T-helper 9 cell (primary cell): ENCODE measurements around the gene CPT1C.

ENCODE experiments used
- DNase-seq: peaks from one replicate; pipeline ENCODE4 v3.0.0-alpha.2; 2020

The CPT1C gene

DNA sequence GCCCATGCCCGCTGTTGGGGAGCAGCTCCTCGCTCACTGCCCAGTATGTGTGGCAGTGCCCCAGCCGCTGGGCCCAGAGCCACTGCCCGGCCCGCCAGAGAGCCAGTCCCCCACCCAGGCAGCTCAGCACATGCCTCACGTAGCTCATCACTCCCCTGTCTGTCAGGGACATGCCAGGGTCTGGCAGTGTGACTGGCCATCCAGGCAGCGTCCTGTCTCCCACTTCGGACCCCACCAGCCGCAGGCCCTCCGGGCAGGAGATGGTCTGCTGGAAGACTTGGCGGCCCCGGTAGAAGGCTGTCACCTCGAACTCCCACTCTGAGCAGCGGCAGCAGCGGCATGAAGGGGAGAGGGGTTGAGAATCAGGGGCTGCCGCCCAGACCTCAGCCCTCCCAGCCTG, 28.9 kb upstream of the CPT1C start:
- DNase-seq: no peak

DNA sequence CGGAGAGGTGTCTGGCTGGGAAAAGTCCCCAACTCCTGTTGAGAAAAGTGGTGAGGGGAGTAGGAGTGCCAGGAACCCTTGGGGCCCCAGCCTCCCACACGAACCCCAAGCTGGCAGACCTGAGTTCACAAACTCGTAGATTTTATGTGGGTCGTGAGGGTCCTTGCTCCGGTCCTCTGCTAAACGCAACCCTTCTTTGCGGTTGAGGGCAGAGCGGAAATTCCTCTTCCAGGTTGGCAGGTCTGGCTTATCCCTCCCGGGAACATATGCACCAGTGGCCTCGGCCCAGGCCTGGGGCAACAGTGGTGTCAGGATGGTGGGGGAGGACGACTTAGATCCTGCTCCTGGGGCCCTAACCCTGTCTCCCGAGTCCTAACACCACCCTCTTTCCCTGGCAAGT, 27.7 kb upstream of the CPT1C start:
- no peak for DNase-seq

DNA sequence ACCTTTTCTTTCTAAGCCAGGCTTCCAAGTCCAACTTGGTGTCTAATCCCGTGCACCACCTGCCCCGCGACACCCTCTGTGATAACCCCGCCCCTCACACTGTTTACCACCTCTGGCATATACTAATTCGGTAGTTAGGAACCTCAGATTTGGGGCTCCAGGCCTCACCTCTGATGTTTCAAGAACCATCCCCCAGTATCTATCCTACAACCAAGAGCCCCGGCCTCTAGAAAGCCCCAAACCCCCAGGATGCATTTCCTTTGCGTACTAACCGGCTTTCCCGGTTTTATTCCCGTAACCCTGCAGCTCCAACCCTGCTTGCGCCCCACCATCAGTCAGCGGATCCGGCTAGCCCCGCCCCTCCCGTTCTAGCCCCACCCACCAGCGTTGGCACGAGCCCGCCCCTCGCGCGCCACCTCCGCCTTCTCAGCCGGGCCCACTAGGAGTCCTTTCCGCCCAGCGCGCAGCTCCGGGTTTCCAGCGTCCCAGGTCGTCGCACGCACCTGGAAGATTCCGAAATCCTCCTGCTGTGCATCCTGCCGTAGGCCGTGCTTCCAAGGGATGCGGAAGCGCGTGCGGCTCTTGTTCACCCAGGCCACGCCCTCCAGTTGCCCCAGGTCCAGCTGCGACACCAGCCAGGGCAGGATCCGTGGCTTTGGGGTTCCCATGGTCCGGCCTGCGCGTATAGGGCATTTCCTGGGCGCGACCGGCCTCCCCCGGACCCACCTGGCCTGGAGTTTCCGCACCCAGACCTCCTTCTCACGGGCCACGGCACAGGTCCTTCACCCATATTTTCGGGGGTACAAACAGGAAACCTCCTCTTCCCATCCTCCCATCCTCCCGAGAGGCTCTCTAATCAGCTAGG, 26.5 kb upstream of the CPT1C start:
- DNase-seq: peak; percentile 96

DNA sequence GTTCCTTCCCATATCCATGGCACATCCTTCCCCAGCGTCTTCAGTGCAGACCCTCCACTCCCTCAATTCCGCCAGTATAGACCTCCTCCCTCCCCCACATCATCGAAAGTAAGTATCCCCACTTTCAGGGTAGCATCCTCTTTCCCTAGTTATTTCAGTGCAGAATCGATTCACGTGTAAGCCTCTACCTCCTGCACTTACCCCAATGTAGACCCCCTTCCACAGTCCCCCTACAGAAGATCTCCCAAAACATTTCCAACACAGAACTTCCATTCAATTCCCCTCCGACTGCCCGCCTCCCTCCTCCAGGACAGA, 25.9 kb upstream of the CPT1C start:
- no peak for DNase-seq

DNA sequence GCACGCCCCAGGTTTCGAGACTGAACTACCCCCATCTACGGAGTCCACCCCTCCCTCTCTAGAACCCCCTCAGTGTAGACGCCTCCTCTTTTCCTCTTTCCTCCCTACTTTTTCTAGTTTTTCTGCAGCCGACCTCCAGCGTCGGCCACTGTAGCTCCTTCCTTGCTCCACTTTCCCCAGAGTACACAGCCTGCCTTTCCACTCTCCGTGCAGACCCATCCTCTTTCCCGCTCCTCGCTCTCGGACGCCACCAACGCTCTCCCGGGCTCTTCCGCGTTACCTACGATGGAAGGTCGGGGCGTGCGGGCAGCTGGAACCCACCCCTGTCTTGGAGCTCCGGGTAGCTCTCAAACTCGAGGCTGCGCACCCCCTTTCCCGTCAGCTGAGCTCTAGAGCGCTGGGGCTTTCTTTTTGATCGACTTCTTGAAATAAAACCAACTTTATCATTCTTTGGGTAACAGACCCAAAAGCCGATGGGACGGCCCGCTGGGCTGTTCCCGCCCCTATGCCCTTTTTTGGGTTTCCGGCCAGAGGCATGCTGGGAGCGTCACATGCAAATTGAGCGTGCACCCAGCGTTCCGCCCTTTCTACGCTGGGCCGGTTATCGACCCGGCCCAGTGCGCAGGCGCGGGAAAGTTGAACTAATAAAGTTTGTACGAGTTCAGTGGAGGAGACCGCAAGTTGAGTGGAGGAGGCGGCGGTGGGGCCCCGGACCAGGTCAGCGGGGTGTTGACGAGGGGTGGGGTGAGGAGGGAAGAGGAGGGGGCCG, 25.4 kb upstream of the CPT1C start, which contains the start of the genes BCL2L12 and IRF3:
Gene BCL2L12 (plus strand): TSS at position 583 of the 769 bp plus-strand sequence. CDS start 760 bp downstream, outside the sequence.
Gene IRF3 (minus strand): TSS at position 507 of the 769 bp plus-strand sequence. CDS start 1,019 bp downstream, outside the sequence.
- peak; percentile 100 for DNase-seq

DNA sequence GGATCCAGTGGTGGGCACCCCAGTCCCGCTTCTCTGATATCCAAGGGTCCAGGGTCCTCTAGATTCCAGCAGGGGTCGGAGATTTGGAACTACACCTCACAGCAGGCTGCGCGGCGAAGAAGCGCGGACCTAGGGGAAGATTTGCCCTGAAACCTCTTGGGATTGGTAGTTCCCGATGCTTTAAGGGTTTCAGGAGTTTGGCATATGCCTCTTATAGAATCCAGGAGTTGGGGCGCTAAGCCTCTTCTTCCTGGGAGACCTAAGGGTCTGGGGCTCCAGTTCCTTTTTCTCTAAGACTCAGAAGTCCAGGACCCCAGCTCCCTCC, 24.8 kb upstream of the CPT1C start:
- DNase-seq: no peak

DNA sequence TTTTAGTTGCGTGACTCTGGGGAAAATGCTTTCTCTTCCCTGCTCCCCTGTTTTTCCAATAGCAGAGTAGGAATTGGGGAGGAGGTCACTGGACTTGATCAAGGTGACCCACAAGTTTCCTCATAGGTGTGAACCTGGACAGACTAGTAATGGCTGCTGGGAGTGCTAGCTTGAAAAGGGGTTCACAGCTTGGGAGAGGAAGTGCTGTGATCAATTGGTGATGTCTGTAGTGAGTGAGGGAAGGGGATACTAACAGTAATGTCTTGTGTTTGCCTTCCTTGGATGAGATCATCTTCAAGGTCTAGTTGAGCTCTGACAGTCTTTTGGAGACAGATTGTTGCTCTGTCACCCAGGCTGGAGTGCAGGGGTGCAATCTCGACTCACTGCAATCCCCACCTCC, 23.4 kb upstream of the CPT1C start:
- DNase-seq: no peak

DNA sequence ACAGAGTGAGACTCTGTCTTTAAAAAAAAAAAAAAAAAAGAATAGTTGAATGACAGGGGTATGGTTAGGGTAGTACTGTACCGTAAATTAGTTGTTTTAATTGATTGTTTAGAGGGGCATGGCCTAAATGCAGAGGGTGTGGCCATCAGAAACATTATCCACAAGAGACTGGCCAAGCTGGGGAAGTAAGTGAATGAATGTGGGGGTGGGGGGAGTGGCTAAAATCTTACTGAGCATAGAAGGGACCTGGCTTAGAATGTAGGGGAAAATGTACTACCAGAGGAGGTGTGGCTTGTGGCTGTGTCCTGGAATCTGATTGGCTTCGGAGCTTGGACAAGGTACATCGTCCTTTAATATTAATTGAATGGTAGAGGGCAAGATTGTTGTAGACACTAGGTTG, 21.4 kb upstream of the CPT1C start:
- DNase-seq: no peak

DNA sequence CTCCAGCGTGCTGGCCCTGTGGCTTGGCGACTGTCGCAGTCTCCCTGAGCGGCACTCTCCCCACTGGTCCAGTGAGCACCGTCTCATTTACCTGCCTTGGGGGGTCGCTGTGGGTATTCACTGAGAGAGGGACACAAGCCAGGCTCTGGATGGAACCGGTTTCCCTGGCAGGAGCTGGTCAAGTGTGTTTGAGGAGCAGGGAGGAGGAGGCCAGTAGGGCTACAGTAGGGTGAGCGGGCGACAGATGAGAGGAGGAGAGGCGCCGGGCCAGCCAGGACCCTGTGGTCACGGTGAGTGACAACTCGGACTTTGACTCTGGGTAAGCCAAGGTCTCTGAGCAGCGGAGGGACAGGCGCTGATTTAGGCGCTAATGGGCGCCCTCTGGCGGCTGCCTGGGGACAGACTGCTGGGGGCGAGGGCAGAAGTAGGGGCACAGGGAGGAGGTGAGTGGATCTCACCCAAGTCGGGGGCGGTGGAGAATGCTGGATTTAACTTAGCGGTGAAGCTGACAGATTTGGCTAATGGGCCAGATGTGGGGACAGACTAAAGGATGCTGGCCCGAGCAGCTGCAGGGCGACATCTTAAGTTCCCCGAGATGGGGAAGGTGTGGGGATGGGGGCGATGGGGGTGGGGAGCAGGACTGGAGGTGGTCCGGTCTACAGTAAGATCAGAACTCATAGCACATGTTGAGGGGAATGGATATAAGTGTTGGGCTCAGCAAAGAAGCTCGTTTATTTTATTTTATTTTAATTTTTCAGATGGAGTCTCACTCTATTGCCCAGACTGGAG, 18.6 kb upstream of the CPT1C start:
- DNase-seq: peak; percentile 71

DNA sequence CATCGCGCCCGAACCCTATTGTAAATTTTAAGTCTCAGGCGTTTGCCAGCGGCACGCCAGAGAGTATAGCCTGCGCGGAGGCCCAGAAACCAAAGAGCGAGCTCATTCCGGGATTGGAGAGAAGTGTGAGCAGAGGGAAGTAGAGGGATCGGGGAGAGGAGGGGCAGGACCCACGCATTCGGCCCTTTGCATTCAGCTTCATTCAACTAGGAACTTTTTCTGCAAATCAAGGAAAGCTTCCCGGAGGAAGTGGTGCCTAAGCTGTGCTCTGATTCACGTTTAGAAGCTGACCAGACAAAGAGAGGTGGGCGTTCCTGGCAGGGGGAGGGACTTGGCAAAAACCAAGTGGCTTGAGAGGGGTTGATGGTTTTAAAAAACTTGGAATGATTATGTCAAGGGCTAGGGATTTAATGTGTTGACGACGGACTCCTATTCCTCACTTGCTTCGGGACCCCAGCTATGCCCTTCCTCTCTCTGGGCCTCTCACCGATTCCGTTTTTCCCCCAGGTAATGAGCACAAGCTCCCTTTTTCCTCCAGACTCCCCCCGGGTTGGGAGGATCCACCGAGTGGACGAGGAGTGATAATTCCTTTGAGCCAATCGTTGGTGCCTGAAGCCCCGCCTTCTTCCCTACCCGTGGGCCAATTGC, 14.7 kb upstream of the CPT1C start:
- no peak for DNase-seq

DNA sequence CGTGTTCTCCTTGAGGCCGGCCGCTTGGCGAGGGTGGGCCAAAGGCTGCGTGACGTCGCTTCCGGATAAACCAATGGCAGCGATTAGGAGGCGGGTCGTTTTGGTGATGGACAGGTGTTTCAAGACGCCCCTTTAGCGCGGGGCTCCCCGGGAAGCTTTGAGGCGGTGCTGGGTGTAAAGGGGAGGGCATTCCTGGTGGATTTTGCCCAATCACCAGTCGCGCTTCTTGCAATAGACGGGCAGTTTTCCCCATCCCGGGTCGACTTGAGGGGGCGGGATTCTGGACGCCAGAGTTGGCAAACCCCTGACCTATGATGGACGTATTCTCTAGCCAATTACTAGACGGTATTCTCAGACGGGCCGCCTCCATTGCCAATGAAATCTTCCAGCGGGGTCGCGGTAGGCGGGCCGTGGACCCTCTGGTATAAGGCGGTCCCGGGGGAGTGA, 14.1 kb upstream of the CPT1C start:
- DNase-seq: peak; percentile 95

DNA sequence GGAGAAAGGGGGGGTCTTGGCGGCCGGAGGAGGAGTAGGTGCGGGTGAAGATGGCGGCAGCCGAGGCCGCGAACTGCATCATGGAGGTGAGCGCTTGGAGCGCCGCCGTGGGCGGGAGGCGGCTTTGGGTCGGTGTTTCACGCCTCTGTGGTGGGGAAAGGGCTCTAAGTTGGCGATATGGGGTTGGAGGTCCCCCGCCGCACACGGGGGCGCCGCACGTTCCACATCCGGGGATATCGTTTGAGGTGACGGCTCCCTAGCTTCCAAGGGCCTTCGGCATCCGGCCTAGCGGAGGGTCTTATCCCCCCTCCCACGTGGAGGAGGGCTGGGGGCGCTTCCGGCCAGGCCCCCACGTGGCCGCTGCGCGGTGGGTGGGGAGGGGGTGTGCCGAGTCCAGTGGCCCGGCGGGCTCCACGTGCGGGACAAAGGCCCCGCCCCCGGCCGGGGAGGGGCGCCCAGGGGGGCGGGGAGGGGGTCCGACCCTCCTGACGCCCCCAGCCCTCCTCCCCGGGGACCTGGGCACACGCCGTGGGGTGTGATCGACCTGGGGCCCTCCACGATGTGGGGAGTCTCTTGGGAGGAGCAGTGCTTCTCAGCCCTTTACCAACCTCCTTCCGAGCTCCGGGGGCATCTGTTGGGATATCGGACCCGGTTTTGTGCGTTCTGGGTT, 13.6 kb upstream of the CPT1C start, which contains the start of gene PRMT1:
Gene PRMT1 (plus strand): TSS at position 41 of the 670 bp plus-strand sequence. CDS start 10 bp downstream, at position 51.
- DNase-seq: peak; percentile 45

DNA sequence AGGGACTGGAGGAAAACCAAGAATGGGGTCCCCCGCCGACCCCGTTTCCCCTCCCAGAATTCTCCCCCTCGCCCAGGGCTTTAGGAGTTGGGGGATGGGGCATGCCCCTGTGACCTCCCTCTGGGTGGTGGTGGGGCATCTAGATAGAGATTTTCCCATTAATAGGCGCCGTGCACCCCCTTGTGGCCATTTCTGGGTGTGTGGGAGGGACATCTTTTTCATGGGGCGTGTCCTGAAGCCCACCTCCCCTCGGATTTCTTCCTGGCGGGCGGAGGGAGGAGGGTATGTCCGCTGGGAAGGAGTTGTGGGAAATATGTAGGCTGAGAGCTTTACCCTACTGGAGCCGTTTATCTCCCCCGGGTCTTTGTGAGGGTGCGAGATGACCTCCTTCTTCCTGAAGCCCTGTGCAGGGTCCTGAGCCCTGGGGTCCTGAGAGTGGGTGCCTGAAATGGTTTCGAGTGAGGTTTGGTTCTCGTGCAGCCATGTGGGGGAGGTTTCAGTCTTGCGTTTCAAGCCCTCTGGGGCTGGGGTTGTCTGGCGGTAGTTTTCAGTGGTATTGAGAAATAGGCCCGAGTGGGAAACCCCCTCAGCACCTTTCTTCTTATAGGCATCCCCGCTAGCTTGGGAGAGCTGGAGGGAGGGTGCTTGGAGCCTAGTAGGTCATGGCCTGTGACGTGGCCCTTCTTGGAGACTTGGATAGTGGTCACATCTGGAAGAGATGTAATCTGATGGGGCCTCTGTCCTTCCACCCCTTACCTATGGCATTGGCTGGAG, 12.8 kb upstream of the CPT1C start:
- DNase-seq: peak; percentile 78

DNA sequence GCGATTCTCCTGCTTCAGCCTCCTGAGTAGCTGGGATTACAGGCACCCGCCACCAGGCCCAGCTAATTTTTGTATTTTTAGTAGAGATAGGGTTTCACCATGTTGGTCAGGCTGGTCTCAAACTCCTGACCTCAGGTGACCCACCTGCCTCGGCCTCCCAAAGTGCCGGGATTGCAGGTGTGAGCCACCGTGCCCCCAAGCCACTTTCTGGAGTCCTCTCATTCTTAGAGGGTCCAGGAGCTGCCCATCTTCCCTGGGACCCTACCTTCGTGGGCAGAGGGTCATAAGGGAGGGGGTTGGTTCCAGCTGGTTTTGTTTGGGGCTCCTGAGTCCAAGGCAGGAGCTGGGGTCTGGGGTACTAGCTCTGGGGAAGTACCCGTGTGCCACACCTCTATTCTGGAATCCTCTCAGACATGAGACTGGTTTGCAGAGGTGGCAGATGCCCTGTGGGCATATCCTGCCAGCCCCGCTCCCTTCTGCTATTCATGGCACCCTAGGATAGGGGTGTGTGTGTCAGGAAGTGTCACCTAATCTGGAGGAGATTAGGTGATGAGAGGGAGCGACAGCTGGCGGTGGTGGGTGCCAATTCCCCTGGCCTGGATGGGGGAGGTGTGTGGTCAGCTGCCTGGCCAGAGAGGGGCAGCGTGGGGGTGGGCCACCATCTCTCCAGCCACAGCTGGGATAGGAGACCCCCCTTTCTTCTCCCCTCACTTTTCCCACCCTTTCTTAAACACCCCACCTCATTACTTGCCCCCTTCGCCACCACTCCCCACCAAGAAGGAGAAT, 11.7 kb upstream of the CPT1C start:
- no peak for DNase-seq

DNA sequence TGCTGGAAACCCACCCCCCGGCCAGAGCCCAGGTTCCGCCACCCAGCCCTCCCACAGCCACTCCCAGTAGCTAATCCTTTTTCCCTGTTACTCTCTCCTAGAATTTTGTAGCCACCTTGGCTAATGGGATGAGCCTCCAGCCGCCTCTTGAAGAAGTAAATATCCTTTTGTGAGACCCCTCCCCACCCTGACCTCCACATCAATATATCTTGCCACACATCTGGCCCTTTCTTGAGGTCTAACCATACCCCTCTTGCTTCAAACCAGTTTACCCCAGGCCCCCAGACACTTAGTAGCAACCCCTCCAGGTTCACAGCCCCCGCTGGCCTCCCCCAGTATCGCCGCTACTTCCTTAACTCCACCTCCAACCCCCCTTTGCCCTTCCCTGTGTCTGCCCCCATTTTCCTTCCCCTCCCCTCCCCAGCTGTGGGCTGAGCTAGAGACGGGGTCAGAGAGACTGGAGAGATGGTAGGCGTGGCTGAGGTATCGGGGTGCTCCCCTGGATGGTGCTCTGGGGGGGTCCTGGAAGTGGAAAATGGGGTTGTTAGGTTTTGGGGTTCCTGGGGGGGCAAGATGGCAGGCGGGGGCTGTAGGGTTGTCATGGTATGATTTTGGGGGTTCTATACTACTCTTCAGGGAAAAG, 11.0 kb upstream of the CPT1C start:
- DNase-seq: no peak

DNA sequence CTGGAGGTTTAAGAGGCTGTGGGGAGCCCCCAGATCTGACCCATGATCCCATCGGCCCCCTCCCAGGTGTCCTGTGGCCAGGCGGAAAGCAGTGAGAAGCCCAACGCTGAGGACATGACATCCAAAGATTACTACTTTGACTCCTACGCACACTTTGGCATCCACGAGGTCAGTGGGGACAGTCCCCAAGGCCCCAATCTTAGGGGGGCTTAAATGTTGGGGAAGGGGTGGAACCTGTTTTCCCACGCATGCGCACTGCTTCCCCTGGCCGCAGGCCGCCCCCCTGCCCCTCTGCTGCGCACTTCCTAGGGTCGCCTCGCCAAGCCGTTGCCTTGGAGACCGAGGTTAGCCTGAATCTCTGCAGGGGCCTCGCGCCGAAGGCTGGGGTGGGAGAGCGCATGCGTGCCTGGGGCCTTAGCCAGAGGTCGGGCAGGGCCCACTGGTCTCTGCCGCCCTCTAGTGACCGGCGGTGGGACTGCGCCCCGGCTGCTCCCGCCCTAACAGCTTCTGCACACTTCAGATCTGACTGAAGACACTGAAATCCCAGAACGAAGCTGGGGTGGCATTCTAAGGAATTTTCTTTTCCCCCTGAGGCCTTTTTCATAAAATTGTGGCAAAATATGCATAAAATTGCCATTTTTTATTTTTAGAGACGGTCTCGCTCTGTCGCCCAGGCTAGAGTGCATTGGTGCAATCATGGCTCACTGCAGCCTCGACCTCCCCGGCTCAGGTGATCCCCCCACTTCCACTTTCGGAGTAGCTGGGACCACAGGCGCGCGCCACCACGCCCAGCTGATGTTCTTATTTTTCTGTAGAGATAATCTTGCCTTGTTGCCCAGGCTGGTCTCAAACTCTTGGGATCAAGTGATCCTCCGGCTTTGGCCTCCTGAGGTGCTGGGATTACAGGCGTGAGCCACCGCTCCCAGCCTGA, 10.2 kb upstream of the CPT1C start:
- peak; percentile 98 for DNase-seq

DNA sequence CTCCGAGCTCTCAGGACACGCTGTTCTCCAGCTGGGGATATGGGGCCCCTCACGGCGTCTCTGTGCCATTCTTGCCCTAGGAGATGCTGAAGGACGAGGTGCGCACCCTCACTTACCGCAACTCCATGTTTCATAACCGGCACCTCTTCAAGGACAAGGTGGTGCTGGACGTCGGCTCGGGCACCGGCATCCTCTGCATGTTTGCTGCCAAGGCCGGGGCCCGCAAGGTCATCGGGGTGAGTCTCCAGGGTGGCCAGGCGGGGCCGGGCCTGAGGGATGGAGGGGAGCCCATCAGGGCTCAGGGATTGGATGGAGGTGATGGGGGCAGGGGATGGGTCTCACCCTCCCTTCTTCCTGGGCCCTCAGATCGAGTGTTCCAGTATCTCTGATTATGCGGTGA, 9.1 kb upstream of the CPT1C start:
- no peak for DNase-seq

DNA sequence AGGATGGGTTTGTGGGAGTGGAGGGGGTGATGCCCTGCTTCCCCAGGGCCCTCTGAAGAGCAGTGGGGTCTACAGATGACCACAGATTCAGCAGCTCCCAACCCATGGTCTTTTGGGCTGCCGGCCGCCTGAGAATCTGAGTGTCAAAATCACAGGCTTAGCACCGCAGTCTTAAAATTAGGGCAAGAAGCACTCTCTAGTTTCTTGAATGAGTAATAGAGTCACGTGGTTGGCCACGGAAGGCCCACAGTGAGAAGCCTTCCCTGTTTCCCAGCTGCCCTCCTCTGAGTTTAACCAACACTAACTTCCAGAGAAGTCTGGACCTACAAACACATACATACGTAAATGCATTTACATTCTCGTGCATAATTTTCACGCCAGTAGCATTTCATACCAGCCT, 8.6 kb upstream of the CPT1C start:
- DNase-seq: no peak

DNA sequence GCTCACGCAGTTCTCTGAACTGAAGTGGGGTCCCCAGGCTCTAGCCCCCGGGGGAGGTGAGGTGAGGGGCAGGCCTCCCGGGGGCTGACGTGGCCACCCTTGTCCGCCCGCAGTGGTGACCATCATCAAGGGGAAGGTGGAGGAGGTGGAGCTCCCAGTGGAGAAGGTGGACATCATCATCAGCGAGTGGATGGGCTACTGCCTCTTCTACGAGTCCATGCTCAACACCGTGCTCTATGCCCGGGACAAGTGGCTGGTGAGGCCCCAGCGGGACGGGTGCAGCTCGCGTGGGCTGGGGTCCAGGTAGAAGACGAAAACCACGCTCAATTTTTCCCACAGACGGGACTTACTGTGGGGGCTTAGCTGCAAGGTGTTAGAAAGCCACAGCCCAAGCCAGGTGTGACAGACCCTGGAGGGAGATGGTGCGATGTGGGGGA, 7.1 kb upstream of the CPT1C start:
- no peak for DNase-seq
